Activated CD4-positive, alpha-beta T cell treated with anti-CD3 and anti-CD28 coated beads, Interleukin-2, amount 10 ng/mL, durations not matched to agents 7 days and 5 days (primary cell): ENCODE data around the gene CPA3. TPM values are rescaled to one million over a fixed set of nuclear protein-coding genes. Genes with fewer than 3 reads are reported as not detected.

Source experiments
- CTCF ChIA-PET: fragments of 350-600 bp; sonication (Branson Sonifier 250); formaldehyde crosslinking; loops from one replicate; lab custom pipeline; 2021; ENCODE audit warnings: antibody characterized with exemption; lab: Charles Lee
- POLR2A ChIA-PET: fragments of 350-600 bp; sonication (Branson Sonifier 250); formaldehyde crosslinking; loops from one replicate; lab custom pipeline; 2021; ENCODE audit warnings: antibody characterized with exemption; lab: Charles Lee
- DNase-seq: peaks from one replicate; pipeline ENCODE4 v3.0.0-alpha.2; 2020
- H3K27ac Mint-ChIP-seq: one replicate; pipeline ENCODE4 v1.8.0; 2021; ENCODE audit warnings: mild to moderate bottlenecking, moderate library complexity, mixed read lengths
- H3K27me3 Mint-ChIP-seq: one replicate; pipeline ENCODE4 v1.8.0; 2021; ENCODE audit warnings: mixed read lengths
- H3K36me3 Mint-ChIP-seq: one replicate; pipeline ENCODE4 v1.8.0; 2021; ENCODE audit warnings: low read depth, mixed read lengths
- H3K4me1 Mint-ChIP-seq: one replicate; pipeline ENCODE4 v1.8.0; 2021; ENCODE audit warnings: mixed read lengths
- H3K4me3 Mint-ChIP-seq: one replicate; pipeline ENCODE4 v1.8.0; 2021; ENCODE audit warnings: mild to moderate bottlenecking, moderate library complexity, mixed read lengths
- H3K9me3 Mint-ChIP-seq: one replicate; pipeline ENCODE4 v1.8.0; 2021; ENCODE audit warnings: mixed read lengths
- total RNA-seq, 2 experiments: library from RNA; stranded (reverse); gene quantifications; one replicate each; pipeline ENCODE4 v1.2.3, GENCODE V29; 2021

The CPA3 gene
- total RNA-seq, 2 experiments from 2014 or later = not detected

DNA sequence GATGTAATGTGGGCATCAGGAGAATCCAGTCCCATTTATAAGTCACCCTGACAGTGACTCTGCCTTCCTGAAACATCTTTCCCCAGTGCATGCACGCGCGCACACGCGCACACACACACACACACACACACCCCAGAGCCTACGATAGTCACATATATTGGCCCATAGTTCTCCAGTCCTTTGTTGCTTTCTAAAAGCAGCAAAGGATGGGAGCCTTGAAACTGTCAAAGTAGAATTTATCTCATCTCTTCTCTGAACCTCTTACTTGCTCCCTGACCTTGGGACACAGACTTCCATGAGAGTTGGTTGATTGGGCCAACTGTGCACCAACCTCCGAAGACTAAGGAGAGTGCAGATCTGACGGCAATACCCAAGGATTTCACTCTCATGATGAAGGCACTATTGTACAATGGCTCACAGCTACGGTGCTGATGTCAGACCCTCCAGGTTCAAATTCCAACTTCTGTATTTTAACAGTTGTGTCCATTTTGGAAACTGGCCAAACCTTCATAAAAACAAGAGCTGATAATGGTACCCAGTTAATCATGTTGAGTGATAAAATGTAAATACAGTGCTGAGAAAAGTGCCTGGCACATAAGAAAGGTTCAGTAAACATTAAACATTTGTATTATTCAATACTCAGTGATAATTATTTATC lies 8.3 kb downstream of the CPA3 start:
- peaks cover 5% of the 10 kb centered on the region for H3K27me3 Mint-ChIP-seq
- H3K4me1 Mint-ChIP-seq = no peaks in the 10 kb centered on the region
- H3K36me3 Mint-ChIP-seq = no peaks in the 10 kb centered on the region
- H3K27ac Mint-ChIP-seq = no peak overlapping the region
- DNase-seq = no peak
- CTCF ChIA-PET = interaction anchor here (0.9 to 1.6 kb wide), 2 partner anchors 10 to 19 kb away, joined by 3 read pairs; no protein-coding TSS in a partner anchor
- POLR2A ChIA-PET = interaction anchor here (0.6 kb wide), 1 partner anchor 33 kb away, joined by 4 read pairs; no protein-coding TSS in a partner anchor
- no peak overlapping the region for H3K4me3 Mint-ChIP-seq
- no peaks in the 10 kb centered on the region for H3K9me3 Mint-ChIP-seq

DNA sequence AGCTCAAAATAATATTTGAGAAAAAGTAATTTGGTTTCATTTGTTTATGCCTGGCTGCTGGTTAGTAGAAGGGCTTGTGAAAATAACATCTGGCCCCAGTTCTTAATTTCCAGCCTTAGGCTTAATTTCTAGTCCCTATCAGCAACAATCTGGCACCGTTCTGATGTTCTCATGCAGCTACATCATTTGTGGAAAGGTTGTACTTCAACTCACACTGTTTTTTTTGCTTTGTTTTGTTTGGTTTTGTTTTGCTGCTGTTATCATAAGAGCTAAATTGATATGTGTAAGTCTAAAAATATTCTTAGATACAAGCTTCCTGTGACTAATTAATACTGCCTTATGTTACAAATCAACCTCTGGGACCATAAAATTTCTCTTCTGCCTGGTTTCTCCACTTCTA lies 8.9 kb downstream of the CPA3 start:
- CTCF ChIA-PET = interaction anchor here (0.9 to 1.6 kb wide), 2 partner anchors 9 to 19 kb away, joined by 3 read pairs; no protein-coding TSS in a partner anchor
- POLR2A ChIA-PET = interaction anchor here (0.6 kb wide), 1 partner anchor 32 kb away, joined by 4 read pairs; no protein-coding TSS in a partner anchor
- Mint-ChIP-seq H3K9me3 (no peaks in the 10 kb centered on the region), H3K27ac (no peak overlapping the region), H3K4me3 (no peak overlapping the region), H3K4me1 (no peaks in the 10 kb centered on the region), H3K36me3 (no peaks in the 10 kb centered on the region), H3K27me3 (peaks cover 5% of the 10 kb centered on the region)
- no peak for DNase-seq

DNA sequence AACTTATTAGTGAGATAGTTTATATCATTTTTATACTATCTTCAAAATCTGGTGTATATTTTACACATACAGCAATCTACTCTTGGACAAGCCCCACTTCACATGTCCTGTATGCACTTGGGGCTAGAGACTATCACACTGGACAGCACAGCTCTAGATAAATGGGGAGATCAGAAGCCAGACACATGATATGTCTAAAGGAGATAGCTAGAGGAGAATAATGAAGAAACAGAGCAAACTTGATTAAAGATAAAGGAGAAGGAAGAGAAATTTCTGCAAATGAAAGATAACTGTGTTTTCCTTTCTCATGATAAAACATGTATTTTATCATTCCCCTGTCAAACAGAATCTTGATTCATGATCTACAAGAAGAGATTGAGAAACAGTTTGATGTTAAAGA lies 13.0 kb downstream of the CPA3 start:
- no peak overlapping the region for H3K27ac Mint-ChIP-seq
- ChIA-PET POLR2A (no interaction called here), CTCF (interaction anchor here (0.6 kb wide), 1 partner anchor 20 kb away, joined by 3 read pairs; no protein-coding TSS in a partner anchor)
- H3K4me3 Mint-ChIP-seq = no peak overlapping the region
- no peaks in the 10 kb centered on the region for H3K36me3 Mint-ChIP-seq
- H3K27me3 Mint-ChIP-seq = peaks cover 9% of the 10 kb centered on the region
- H3K4me1 Mint-ChIP-seq = no peaks in the 10 kb centered on the region
- no peaks in the 10 kb centered on the region for H3K9me3 Mint-ChIP-seq
- DNase-seq = no peak

DNA sequence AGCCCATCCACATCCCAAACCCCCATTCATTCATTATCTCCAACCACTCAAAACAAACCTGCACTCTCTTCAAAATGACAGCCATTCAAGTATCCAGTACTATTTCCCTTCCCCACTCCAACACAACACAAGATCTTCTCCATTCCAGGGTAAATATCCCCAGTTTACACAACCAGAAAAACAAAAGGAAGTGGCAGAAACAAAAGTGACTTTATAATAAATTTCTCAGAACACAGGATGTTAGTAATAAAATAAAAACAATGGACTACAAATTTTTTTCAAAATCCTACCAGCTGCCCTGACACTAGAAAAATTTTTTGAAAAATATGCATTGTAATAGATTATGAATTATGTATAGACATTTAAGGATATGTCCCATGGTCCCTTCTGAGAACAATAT lies 14.2 kb downstream of the CPA3 start:
- no peaks in the 10 kb centered on the region for H3K36me3 Mint-ChIP-seq
- no peak overlapping the region for H3K4me3 Mint-ChIP-seq
- H3K4me1 Mint-ChIP-seq = no peaks in the 10 kb centered on the region
- CTCF ChIA-PET = no interaction called here
- H3K9me3 Mint-ChIP-seq = no peaks in the 10 kb centered on the region
- POLR2A ChIA-PET = no interaction called here
- no peak for DNase-seq
- peaks cover 9% of the 10 kb centered on the region for H3K27me3 Mint-ChIP-seq
- H3K27ac Mint-ChIP-seq = no peak overlapping the region

DNA sequence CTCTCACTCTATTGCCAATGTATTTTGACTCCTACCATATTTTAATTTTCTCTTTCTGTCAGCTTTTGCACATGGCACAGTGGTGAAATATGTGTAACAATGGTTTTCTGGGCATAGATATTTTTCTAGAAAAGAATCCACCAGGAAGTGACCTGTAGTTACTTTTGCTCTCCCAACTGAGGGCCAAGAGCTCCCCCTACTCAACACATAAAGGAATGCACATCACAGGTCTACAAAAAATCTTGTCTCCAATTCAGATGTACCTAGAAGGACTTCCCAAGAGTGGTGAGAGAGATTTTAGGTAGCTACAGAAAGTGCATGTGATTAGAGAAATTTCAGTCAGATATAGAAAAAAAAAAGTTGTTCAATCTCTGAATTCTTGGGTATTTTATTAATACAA lies 15.6 kb downstream of the CPA3 start:
- Mint-ChIP-seq H3K9me3 (no peaks in the 10 kb centered on the region), H3K27me3 (peaks cover 9% of the 10 kb centered on the region), H3K4me1 (no peaks in the 10 kb centered on the region), H3K4me3 (no peak overlapping the region), H3K27ac (no peak overlapping the region), H3K36me3 (no peaks in the 10 kb centered on the region)
- ChIA-PET CTCF (no interaction called here), POLR2A (no interaction called here)
- DNase-seq = no peak

DNA sequence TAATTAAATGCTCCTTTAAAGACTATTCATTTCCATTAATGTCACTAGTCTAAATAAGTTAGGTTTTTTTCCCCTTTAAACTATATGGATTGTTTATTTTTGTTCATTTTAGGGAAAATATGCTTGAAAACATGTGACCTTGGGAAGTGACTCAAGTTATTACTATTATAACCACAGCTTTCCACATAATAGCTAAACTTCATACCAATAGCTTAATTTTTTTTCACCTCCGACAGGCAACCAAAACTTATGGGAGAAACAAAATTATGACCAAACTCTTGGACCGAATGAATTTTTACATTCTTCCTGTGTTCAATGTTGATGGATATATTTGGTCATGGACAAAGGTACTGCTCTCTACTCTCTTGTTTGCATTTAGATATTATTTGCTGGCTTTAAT lies 16.2 kb downstream of the CPA3 start:
- POLR2A ChIA-PET = no interaction called here
- Mint-ChIP-seq H3K27ac (no peak overlapping the region), H3K4me3 (no peak overlapping the region), H3K36me3 (no peaks in the 10 kb centered on the region), H3K9me3 (no peaks in the 10 kb centered on the region), H3K27me3 (peaks cover 9% of the 10 kb centered on the region), H3K4me1 (no peaks in the 10 kb centered on the region)
- DNase-seq = no peak
- CTCF ChIA-PET = no interaction called here

DNA sequence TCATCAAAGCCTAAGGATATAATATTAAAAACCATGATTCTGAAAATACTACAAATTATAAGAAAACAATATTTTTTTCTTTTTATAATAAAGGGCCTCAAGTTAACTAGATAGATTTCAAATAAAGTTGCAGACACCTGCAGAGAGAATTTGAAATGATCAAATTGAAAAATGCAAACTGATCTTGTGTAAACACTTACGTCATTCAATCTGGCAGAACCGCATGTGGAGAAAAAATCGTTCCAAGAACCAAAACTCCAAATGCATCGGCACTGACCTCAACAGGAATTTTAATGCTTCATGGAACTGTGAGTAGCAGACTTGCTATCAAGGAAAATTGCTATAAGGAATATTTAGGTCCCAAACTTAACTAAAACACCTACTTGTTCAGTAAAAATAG lies 17.2 kb downstream of the CPA3 start:
- Mint-ChIP-seq H3K27ac (no peak overlapping the region), H3K4me1 (no peaks in the 10 kb centered on the region), H3K27me3 (peaks cover 6% of the 10 kb centered on the region), H3K9me3 (no peaks in the 10 kb centered on the region), H3K36me3 (no peaks in the 10 kb centered on the region), H3K4me3 (no peak overlapping the region)
- ChIA-PET POLR2A (no interaction called here), CTCF (no interaction called here)
- DNase-seq = no peak

DNA sequence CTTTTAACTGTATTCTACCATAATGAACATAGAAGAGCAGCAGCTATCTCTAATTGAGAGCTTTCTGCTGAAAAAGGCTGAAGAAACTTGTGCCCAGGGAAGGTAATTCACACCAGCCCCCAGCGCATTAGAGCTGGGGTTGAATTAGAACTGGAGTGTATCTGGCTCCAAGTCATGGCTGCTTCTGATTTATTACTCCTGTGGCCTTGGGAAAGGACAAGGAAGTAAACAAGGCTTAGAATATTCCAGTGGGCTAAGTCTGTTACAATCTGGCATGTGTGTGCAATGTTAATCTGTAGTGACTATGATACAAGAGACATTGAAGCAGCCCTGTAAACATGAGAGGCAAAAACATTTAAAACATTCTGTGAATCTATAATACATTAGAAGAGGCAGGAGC lies 18.1 kb downstream of the CPA3 start:
- no peaks in the 10 kb centered on the region for H3K36me3 Mint-ChIP-seq
- peaks cover 4% of the 10 kb centered on the region for H3K27me3 Mint-ChIP-seq
- H3K27ac Mint-ChIP-seq = no peak overlapping the region
- no peak overlapping the region for H3K4me3 Mint-ChIP-seq
- CTCF ChIA-PET = interaction anchor here (1.0 kb wide), 1 partner anchor 9 kb away, joined by 3 read pairs; no protein-coding TSS in a partner anchor
- H3K4me1 Mint-ChIP-seq = no peaks in the 10 kb centered on the region
- no peak for DNase-seq
- H3K9me3 Mint-ChIP-seq = no peaks in the 10 kb centered on the region
- POLR2A ChIA-PET = no interaction called here

DNA sequence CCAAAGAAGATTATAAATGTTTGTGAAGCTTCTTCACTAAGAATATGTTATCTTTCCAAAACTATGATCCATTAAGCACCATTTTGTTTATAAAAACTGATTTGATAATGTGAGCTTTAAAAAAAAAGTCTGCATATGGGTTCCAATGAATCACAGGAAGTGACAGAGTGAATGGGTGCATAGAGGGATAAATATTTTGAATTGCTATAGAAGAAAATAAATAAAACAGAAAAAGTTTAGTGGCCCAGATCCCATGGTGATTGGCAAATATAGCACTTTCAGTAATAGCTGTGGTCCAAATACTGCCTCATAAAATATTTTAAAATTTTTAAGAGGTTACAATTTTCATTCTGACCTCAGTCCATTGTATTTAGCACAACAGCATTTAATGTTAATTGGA lies 19.2 kb downstream of the CPA3 start:
- no peak for DNase-seq
- no peak overlapping the region for H3K27ac Mint-ChIP-seq
- H3K9me3 Mint-ChIP-seq = no peaks in the 10 kb centered on the region
- no peaks in the 10 kb centered on the region for H3K36me3 Mint-ChIP-seq
- POLR2A ChIA-PET = no interaction called here
- no peaks in the 10 kb centered on the region for H3K4me1 Mint-ChIP-seq
- CTCF ChIA-PET = no interaction called here
- peaks cover 3% of the 10 kb centered on the region for H3K27me3 Mint-ChIP-seq
- H3K4me3 Mint-ChIP-seq = no peak overlapping the region

DNA sequence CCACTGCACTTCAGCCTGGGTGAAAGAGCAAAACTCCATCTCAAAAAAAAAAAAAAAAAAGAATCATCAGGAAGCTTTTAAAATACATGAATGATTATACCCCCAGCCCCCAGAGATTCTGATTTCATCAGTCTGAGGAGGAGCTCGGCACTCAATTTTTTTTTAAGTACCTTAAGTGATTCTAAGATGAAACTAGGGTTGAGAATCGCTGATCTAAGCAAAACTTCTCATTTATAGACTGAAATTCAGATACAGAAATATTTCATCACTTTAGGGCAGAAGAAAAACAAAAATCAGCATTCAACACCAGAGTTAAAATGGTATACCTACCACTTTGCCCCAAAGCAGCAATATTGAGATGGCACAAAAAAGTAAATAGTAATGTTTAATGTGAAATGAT lies 24.7 kb downstream of the CPA3 start:
- Mint-ChIP-seq H3K4me1 (no peaks in the 10 kb centered on the region), H3K4me3 (no peak overlapping the region), H3K9me3 (no peaks in the 10 kb centered on the region), H3K36me3 (no peaks in the 10 kb centered on the region), H3K27me3 (no peaks in the 10 kb centered on the region), H3K27ac (no peak overlapping the region)
- ChIA-PET CTCF (no interaction called here), POLR2A (no interaction called here)
- DNase-seq = no peak

DNA sequence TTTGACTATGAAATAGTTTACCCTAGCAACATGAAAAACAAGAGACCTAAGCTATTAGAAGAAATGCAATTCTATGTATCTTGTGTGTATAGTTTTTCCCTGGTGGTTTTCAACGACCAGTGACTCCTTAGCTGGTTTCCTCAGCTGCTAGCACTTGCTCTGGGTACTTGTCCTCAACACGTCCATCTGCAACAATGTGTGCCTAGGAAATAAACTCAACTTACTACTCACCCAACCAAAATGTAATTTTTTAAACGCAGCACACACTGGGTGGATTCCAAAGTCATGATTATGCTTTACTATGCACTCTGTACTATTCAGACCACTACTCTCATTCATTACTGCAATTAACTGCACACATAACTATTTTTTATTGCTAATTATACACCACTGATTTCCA lies 31.0 kb downstream of the CPA3 start:
- peaks cover 7% of the 10 kb centered on the region for H3K27me3 Mint-ChIP-seq
- CTCF ChIA-PET = no interaction called here
- no peak overlapping the region for H3K27ac Mint-ChIP-seq
- H3K4me1 Mint-ChIP-seq = no peaks in the 10 kb centered on the region
- no peak for DNase-seq
- H3K36me3 Mint-ChIP-seq = no peaks in the 10 kb centered on the region
- no peak overlapping the region for H3K4me3 Mint-ChIP-seq
- POLR2A ChIA-PET = no interaction called here
- H3K9me3 Mint-ChIP-seq = no peaks in the 10 kb centered on the region

DNA sequence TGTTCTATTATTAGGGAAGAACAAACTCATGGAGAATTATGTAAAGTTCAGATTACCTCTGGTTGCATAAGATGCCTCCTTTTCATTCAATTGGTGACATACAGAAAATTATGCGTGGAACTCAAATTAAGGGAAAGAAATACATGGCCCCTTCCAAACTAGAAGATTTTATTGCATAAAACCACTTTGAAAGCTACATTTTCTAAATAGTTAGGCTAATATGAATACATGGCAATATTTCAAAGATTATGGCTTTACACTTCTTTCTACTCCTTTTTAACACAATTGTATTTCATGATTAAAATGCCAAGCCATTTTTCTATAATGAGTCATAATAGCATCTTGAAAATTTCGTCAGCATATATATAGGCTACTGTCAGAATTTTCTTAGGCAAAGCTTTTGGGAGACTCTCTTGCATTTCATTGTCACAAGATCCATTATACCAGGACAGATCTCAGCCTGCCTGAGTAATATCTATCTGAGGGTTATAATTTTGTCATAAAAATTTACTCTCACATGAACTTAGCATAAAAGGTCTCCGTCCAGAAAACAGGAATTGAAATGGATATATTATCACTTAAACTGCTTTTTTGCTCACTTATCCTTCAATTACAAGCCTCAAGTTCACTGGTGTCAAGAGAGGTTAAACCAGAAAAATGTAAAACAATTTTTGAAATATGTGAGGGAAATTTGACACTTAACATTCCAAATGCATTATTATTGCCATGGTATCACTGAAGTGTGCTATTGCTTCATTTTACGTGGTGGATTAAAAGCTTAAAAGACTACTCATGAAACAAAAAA lies 37.1 kb downstream of the CPA3 start:
- no peak for DNase-seq
- H3K27me3 Mint-ChIP-seq = peaks cover 3% of the 10 kb centered on the region
- no peaks in the 10 kb centered on the region for H3K36me3 Mint-ChIP-seq
- ChIA-PET POLR2A (no interaction called here), CTCF (no interaction called here)
- H3K27ac Mint-ChIP-seq = no peak overlapping the region
- no peaks in the 10 kb centered on the region for H3K4me1 Mint-ChIP-seq
- H3K4me3 Mint-ChIP-seq = no peak overlapping the region
- no peaks in the 10 kb centered on the region for H3K9me3 Mint-ChIP-seq

DNA sequence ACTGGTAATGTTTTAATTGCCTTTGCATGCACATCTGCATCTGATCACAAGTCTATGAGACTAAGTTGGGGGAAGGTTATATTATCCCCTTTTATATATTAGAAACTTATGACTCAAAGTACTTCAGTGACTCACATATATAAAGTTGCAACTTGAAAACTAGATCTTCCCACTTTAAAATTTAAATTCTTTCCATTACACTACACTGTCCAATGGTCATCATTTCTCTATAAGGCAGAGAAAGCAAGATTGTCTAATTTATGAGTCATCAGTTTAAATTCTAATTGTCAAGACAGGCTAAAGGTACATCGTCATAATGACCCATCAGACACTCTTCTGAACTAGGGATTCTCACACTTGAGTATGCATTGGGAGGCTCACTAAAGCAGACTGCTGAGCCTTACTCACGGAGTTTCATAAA lies 37.9 kb downstream of the CPA3 start:
- no peak for DNase-seq
- ChIA-PET POLR2A (no interaction called here), CTCF (no interaction called here)
- no peaks in the 10 kb centered on the region for H3K9me3 Mint-ChIP-seq
- no peak overlapping the region for H3K4me3 Mint-ChIP-seq
- H3K36me3 Mint-ChIP-seq = no peaks in the 10 kb centered on the region
- H3K27ac Mint-ChIP-seq = no peak overlapping the region
- H3K27me3 Mint-ChIP-seq = peaks cover 3% of the 10 kb centered on the region
- H3K4me1 Mint-ChIP-seq = no peaks in the 10 kb centered on the region
